NCI-H1092 (cell line): ENCODE data around the gene PIGH.
"Not testable (repeated sequence)": the region's sequence is repeated elsewhere in the genome, so short reads cannot be mapped to it uniquely, and the experiment has no call there.

Experiments
- DNase-seq: peaks from one replicate; lab custom pipeline; 2025; lab: John Stamatoyannopoulos, UW

The PIGH gene

DNA sequence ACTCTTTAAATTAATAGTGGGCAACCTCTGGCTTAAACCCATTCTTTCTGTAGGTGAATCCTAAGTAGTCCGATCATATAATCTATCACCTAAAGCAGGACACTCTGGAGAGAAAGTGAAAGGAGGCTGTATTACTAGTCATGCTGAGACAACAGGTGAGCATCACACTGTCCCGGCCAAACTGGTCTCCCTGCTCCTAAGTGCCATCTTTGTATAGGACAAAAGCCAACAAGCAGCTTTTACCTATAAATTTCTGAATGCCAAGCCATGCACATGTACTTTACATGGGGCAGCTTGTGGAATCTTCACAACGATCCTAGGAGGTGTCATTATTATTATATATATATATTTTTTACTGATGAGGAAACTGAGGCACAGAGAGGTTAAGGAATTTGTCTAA lies 48.9 kb downstream of the PIGH start:
- DNase-seq = no peak

DNA sequence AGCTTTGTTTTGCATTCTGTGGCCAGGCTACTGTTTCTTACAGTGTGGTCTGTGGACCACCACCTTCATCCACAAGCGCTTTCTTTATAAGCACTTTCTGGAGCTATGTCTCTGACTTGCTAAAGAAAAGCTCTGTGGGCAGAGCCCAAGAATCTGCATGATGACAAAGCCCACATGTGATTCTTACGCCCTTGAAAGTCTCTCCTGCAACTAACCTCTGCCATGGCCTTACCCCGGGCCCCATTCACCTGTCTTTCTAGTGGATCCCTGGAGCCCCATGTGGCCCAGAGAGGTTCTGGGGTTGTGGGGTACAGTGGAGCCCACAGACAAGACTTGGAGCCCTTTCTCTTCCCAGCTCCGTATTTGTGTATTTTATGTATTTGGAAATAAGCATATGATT lies 50.3 kb downstream of the PIGH start:
- no peak for DNase-seq

DNA sequence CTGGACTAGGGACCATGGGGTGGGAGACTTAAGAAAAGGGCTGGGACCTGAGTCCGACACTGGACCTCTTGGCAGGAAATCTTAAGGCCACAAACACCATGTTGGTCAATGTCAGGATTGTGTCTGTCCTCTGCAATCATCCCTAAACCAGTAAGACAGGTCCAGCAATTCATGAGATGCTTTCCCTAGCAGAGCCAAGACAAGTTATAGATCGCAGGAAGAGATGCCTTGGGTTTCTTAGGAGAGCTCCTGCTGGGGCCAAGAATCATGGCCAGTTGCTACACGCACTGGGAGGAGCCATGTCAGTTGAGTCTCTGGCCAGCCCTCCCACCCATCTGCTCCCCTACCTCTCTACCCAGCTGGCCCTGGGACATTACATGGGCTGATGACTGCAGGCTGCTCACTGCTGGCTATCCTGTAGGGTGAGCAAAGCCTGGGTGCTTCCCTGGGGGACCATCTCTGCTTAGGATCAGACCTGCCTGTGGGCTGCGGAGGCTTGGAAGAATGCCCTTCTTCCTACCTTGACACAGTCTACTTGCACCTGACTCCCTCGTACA lies 52.8 kb downstream of the PIGH start:
- no peak for DNase-seq

- no peak for DNase-seq
Observed at GRCh38 chr14:67544590-67544989, 55.5 kb downstream of the PIGH start.

- DNase-seq = not testable (repeated sequence)
Observed at GRCh38 chr14:67542620-67543019, 57.4 kb downstream of the PIGH start.

- DNase-seq = no peak
Observed at GRCh38 chr14:67541448-67542387, 58.4 kb downstream of the PIGH start.
